ENCODE measurements around the gene CASZ1.

DNA sequence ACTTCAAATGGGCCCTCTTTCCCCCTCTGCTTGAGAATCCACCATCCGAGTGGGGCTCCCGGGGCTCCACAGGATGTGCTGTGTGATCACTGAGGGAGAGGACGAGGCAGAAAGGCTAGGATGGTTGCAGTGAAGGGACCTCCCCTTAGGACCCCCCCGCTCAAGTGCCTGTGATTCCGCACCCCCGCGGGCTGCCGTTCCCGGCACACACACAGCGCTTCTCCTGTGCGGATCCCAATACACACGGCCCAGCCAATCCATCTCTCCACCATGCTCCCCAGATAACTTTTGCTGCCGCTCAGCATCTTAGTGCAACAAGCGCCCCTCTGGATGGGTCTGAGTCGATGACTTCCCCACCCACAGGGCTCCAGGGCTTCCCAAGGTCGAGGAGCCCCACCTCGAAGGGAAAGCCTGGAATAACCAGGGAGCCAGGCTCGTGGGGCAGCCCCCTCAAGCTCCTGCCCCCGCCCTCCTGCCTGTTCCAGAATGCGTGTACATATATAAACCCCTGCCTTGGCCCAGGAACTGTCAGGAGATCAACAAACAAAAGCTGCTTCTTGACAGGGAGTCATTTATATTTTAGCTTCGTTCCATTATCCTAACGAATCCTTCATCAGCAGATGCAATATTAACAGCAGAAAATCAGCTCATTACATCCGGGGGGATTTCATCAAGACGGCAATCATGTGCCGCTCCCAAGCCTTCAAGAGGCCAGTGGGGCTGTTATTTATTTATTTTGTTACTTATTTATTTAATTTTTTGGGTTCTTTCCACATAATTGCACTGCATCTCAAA is 83.7 kb downstream of the CASZ1 start:
- TF ChIP-seq POLR2A (IDR thresholded peaks at IDR 0.05; ENCODE audit: low read depth, low read length) (no peak), TAF1 (IDR thresholded peaks at IDR 0.05; ENCODE audit: low read depth, low read length) (no peak), POLR2AphosphoS5 (IDR thresholded peaks at IDR 0.05; ENCODE audit: low read depth, low read length) (no peak)
